Astrocyte of the cerebellum (primary cell): ENCODE data around the gene OR51E2.
A peak's percentile ranks its signal among the peaks of the same experiment; 100 is the strongest.
"Not testable (repeated sequence)": the region's sequence is repeated elsewhere in the genome, so short reads cannot be mapped to it uniquely, and the experiment has no call there.

Experiments used
- DNase-seq: peaks from one replicate; pipeline ENCODE4 v3.0.0-alpha.2; 2011; ENCODE audit warnings: low read depth
- H3K4me3 ChIP-seq: 2 replicates; pipeline ENCODE4 v1.5.1; 2011; ENCODE audit warnings: mild to moderate bottlenecking, low read depth, low read length, moderate library complexity
- in situ Hi-C: cut with HindIII; loops from 2 replicates; pipeline ENCODE4 v1.10.0; 2017; ENCODE audit warnings: low sequenced_read_pairs
- TF ChIP-seq, protein P1 (sequence below): IDR thresholded peaks from 2 replicates; pipeline ENCODE4 v1.5.1; 2012; ENCODE audit warnings: low read length, low read depth, moderate library complexity, mild to moderate bottlenecking; ENCODE audit errors: missing control alignments

The OR51E2 gene

GRCh38 chr11:4697585-4697984, at the start of gene OR51E2:
Gene OR51E2 (minus strand): TSS chr11:4697853. CDS start chr11:4682711, 15,142 bp downstream.
- no peak within 1 kb of the TSS for H3K4me3 ChIP-seq
- in situ Hi-C loops, result no loop called here
- DNase-seq, result peak; percentile 0
- TF ChIP-seq, protein P1, sequence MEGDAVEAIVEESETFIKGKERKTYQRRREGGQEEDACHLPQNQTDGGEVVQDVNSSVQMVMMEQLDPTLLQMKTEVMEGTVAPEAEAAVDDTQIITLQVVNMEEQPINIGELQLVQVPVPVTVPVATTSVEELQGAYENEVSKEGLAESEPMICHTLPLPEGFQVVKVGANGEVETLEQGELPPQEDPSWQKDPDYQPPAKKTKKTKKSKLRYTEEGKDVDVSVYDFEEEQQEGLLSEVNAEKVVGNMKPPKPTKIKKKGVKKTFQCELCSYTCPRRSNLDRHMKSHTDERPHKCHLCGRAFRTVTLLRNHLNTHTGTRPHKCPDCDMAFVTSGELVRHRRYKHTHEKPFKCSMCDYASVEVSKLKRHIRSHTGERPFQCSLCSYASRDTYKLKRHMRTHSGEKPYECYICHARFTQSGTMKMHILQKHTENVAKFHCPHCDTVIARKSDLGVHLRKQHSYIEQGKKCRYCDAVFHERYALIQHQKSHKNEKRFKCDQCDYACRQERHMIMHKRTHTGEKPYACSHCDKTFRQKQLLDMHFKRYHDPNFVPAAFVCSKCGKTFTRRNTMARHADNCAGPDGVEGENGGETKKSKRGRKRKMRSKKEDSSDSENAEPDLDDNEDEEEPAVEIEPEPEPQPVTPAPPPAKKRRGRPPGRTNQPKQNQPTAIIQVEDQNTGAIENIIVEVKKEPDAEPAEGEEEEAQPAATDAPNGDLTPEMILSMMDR, result no peak

GRCh38 chr11:4740735-4741134, 43.1 kb upstream of the OR51E2 start:
- no peak overlapping the region for H3K4me3 ChIP-seq
- in situ Hi-C loops, result no loop called here
- no peak for DNase-seq
- TF ChIP-seq, protein P1, result no peak

GRCh38 chr11:4727171-4727570, 29.5 kb upstream of the OR51E2 start:
- no peak overlapping the region for H3K4me3 ChIP-seq
- no peak for DNase-seq
- TF ChIP-seq, protein P1, result no peak
- in situ Hi-C loops, result no loop called here

DNA sequence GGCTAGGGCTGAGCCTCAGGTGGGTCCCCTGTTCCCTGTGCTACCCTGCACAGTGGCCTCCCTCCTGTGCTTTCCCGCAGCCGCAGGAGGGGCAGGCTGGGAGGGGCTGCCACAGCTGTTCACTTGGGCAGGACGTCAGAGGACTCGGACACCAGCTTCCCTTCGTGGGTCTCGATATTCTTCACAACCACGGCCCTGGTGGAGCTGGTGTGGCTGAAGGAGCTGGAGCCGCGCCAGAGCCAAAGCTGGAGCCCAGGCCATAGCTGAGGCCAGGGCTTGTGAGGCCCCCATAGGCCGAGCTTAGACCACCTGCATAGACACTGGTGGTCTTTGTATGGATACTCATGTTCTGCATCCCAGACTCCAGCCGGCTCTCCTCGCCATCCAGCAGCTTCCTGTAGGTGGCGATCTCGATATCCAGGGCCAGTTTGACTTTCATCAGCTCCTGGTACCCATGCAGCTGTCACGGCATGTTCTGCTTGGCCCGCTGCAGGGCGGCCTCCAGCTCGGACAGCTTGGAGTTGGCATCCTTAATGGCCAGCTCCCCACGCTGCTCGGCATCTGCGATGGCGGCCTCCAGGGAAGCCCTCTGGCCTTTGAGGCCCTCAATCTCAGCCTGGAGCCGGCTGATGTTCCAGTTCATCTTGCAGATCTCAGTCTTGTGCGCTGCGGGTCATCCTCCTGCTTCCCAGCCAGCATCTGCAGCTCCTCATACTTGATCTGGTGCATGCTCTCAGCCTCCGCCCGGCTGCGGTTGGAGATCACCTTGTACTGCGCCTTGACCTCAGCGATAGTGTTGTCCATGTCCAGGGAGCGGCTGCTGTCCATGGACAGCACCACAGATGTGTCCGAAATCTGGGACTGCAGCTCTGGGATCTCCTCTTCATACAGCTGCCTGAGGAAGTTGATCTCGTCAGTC, 25.2 kb upstream of the OR51E2 start:
- H3K4me3 ChIP-seq, in situ Hi-C loops, DNase-seq: not testable (repeated sequence)

DNA sequence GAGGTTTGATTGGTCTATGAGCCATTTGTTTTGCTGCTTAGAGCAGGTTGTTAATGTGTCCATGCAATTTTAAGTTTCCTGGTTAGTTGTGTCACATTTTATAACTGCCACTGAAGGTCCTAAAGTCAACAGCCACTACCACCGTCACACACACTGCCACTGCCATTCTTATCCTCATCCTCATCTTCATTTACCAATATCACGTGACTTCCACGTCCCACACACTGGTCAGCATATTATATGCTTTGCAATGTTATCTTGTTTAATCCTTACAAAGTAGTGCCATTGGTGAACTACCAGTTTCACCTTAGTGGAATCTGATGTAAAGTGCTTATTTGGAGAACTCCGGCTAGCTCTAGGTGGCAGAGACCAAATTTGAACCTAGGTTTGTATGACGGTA, 16.6 kb upstream of the OR51E2 start:
- no peak for DNase-seq
- no peak overlapping the region for H3K4me3 ChIP-seq
- in situ Hi-C loops, result no loop called here
- TF ChIP-seq, protein P1, result no peak

DNA sequence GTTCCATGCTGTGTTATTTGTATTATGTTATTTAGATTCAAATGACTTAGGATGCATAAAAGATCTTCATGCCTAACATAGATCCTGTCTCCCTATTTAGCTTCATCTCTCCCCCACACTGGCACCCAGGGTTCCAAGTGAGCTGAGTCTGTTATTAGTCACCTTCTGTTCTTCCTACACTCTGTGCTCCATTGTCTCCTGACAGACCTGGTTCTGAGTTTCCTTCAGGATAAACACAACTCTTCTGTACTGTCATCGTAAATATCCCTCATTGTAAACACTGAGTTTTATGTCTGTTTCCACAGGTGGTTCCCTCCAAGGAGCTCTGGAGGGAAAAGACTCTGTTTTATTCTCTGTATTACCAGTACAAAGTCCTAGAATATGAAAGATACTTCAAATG, 15.6 kb upstream of the OR51E2 start:
- H3K4me3 ChIP-seq, result no peak overlapping the region
- TF ChIP-seq, protein P1, result no peak
- no peak for DNase-seq
- in situ Hi-C loops, result no loop called here

DNA sequence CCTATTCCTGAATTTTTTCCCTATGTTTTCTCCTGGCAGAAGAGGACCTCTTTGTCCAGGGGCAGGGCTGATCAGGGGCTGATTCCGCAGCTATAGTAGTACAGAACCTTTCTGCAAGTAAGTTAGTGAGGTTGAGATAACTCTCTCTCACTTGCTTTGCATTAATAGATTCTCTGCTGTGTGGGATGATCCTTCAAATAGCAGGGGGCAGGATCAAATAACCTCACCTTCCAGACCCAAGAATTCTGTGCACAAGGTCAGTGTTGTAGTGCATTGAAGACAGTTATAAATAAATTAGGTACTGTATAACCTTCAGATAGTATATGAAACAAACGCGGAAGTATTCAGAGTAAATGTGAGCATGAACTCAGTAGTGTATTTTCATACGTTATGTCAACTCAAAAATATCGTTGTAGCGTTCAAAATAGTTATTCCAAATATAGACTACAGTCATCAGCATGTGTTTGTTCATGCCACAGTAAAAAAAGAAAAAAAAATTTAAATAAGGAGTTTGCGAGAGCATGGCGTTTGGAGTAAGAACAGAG, 7.2 kb upstream of the OR51E2 start:
- TF ChIP-seq, protein P1, result no peak
- DNase-seq, result no peak
- in situ Hi-C loops, result no loop called here
- no peak overlapping the region for H3K4me3 ChIP-seq
